Measurements from ENCODE around the gene TSHR.
A peak's percentile ranks its signal among the peaks of the same experiment; 100 is the strongest.

TSHR gene

DNA sequence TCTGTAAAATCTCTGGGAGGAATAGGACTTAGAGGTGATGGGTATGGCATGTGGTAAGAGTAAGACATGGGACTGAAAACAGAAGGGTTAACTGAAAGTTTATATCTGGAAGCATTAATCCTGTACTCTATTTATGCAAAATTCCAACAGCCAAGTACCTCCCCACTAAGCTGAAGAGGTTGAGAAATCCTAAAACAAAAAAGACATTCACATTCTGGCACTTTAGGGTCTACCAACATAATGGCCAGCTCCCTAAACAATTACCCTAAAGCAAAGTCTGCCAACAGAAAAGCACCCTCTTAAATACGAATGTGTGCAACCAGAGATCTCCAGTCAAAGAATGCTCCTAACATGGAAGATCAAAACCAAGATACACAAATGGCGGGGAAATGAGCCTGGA is 178.0 kb downstream of the TSHR start:
- DNase-seq = no peak
- TF ChIP-seq POLR2A (IDR thresholded peaks at IDR 0.05; ENCODE audit: low read length) (no peak), GATA1 (IDR thresholded peaks at IDR 0.05; ENCODE audit: low read depth, low read length) (no peak)

GRCh38 chr14:81137316-81137715 is 181.9 kb downstream of the TSHR start:
- TF ChIP-seq GATA1 (IDR thresholded peaks at IDR 0.05; ENCODE audit: low read depth, low read length) (no peak), POLR2A (IDR thresholded peaks at IDR 0.05; ENCODE audit: low read length) (no peak)
- no peak for DNase-seq

DNA sequence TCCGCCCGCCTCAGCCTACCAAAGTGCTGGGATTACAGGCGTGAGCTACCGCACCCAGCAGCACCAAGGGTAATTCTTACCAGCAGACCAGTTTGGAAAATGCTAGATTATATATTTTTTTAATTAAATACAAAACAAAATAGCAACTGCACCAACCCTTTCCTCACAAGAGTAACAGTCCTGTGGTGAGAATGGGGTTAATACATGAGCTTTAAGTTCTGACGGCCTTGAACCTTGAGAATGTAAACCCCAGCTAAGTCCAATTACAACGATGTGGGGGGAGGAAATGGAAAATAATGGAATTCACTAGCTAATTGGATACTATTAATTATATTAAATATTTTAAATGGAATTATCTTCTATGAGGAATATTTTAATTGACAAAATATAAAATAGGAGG is 183.0 kb downstream of the TSHR start:
- TF ChIP-seq POLR2A (IDR thresholded peaks at IDR 0.05; ENCODE audit: low read length) (no peak), GATA1 (IDR thresholded peaks at IDR 0.05; ENCODE audit: low read depth, low read length) (no peak)
- no peak for DNase-seq

DNA sequence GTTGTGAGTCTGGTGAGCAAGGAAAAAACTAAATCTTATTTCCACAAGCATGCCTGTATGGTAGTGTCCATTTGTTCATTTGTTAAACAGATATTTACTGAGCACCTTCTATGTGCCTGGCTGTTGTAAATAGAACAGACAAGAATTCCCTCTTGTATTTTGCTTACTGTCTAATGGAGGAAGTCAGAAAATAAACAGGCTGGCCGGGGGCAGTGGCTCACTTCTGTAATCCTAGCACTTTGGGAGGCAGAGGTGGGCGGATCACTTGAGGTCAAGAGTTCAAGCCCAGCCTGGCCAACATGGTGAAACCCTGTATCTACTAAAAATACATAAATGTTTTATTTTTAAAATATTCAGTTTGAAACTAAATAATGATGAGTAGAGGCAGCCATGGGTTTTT is 186.0 kb downstream of the TSHR start:
- DNase-seq = no peak
- TF ChIP-seq GATA1 (IDR thresholded peaks at IDR 0.05; ENCODE audit: low read depth, low read length) = no peak
- no peak for TF ChIP-seq POLR2A (IDR thresholded peaks at IDR 0.05; ENCODE audit: low read length)

- no peak for TF ChIP-seq GATA1 (IDR thresholded peaks at IDR 0.05; ENCODE audit: low read depth, low read length)
Measured at GRCh38 chr14:81143793-81144192, 188.4 kb downstream of the TSHR start.

DNA sequence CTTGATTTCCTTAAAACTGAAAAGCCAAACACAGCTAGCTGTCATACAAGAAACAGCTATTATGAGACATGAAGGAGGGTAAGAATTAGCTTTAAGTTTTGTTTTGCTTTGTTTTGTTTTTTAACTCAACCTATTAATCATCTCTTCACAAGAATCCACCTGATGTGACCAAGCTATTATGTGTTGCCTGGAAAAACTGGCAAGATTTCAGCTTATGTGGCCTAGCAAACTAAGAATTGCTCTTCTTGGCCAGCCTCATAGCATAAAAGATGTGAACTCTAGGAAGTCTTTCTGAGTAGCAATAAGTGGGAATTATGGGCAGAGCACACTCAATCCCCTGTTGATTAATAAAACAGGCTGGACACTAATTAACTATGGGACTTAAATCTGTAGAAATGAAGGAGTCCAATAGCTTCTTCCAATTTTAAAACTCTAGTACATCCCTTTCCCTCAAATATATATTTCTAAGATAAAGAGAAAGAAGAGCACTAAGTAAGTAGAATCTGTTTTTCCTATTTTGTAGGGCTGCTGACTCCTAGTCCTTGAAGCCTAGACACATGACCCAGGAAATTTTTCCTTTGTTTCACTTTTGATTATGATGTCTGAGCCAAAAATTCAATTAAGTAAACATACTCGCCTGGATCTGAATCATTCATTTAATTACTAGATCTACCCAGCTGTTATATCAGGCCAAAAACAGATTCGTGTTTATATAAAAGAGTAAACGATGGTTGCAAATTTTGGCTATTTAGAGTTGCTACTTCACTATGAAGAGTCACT is 189.6 kb downstream of the TSHR start:
- TF ChIP-seq POLR2A (IDR thresholded peaks at IDR 0.05; ENCODE audit: low read length) = no peak
- TF ChIP-seq GATA1 (IDR thresholded peaks at IDR 0.05; ENCODE audit: low read depth, low read length) = no peak
- no peak for DNase-seq

More at GRCh38 chr14:81143793-81144192, 188.4 kb downstream of the TSHR start:
- DNase-seq = no peak

- no peak for DNase-seq
- TF ChIP-seq GATA1 (IDR thresholded peaks at IDR 0.05; ENCODE audit: low read depth, low read length) = no peak
- no peak for TF ChIP-seq POLR2A (IDR thresholded peaks at IDR 0.05; ENCODE audit: low read length)
Measured at GRCh38 chr14:81147140-81147897, 191.9 kb downstream of the TSHR start.

DNA sequence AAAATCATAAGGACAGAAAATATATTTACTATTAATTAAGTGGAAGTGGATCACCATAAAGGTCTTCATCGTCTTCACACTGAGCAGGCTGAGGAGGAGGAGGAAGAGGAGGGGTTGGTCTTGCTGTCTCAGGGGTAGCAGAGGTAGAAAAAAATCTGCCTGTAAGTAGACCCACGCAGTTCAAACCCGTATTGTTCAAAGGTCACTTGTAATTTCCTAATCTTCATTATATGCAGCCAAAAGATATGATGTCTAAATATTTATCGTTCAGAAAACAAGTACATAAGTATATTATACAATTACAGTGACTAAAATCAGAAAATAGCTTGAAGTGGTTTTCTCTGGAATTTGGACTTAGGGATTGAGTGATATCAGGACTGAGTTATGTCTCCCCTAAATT is 193.2 kb downstream of the TSHR start:
- no peak for DNase-seq
- TF ChIP-seq POLR2A (IDR thresholded peaks at IDR 0.05; ENCODE audit: low read length) (no peak), GATA1 (IDR thresholded peaks at IDR 0.05; ENCODE audit: low read depth, low read length) (no peak)

GRCh38 chr14:81153187-81153586 is 197.8 kb downstream of the TSHR start:
- no peak for DNase-seq

GRCh38 chr14:81157431-81157830 is 202.0 kb downstream of the TSHR start:
- DNase-seq = no peak
- TF ChIP-seq GATA1 (IDR thresholded peaks at IDR 0.05; ENCODE audit: low read depth, low read length) = no peak
- TF ChIP-seq POLR2A (IDR thresholded peaks at IDR 0.05; ENCODE audit: low read length) = no peak

More at GRCh38 chr14:81153187-81153586, 197.8 kb downstream of the TSHR start:
- TF ChIP-seq GATA1 (IDR thresholded peaks at IDR 0.05; ENCODE audit: low read depth, low read length) (no peak), POLR2A (IDR thresholded peaks at IDR 0.05; ENCODE audit: low read length) (no peak)

- DNase-seq = no peak
Measured at GRCh38 chr14:81161088-81161487, 205.7 kb downstream of the TSHR start.

GRCh38 chr14:81161749-81162148 is 206.3 kb downstream of the TSHR start:
- DNase-seq = peak in 1 of 2 experiments; percentile 19
- no peak for TF ChIP-seq GATA1 (IDR thresholded peaks at IDR 0.05; ENCODE audit: low read depth, low read length)
- TF ChIP-seq POLR2A (IDR thresholded peaks at IDR 0.05; ENCODE audit: low read length) = no peak

More at GRCh38 chr14:81161088-81161487, 205.7 kb downstream of the TSHR start:
- TF ChIP-seq GATA1 (IDR thresholded peaks at IDR 0.05; ENCODE audit: low read depth, low read length) = no peak
- TF ChIP-seq POLR2A (IDR thresholded peaks at IDR 0.05; ENCODE audit: low read length) = no peak

- peak; percentile 85 to 88 for DNase-seq
- TF ChIP-seq POLR2A (IDR thresholded peaks at IDR 0.05; ENCODE audit: low read length) = no peak
- TF ChIP-seq GATA1 (IDR thresholded peaks at IDR 0.05; ENCODE audit: low read depth, low read length) = no peak
Measured at GRCh38 chr14:81162941-81163340, 207.5 kb downstream of the TSHR start.

- peak; percentile 84 to 89 for DNase-seq
- TF ChIP-seq POLR2A (IDR thresholded peaks at IDR 0.05; ENCODE audit: low read length) (no peak), GATA1 (IDR thresholded peaks at IDR 0.05; ENCODE audit: low read depth, low read length) (no peak)
Measured at GRCh38 chr14:81164167-81164774, 208.8 kb downstream of the TSHR start.
